ENCODE results near the gene PRSS57.
"Not testable (repeated sequence)": the region's sequence is repeated elsewhere in the genome, so short reads cannot be mapped to it uniquely, and the experiment has no call there.

PRSS57 gene

DNA sequence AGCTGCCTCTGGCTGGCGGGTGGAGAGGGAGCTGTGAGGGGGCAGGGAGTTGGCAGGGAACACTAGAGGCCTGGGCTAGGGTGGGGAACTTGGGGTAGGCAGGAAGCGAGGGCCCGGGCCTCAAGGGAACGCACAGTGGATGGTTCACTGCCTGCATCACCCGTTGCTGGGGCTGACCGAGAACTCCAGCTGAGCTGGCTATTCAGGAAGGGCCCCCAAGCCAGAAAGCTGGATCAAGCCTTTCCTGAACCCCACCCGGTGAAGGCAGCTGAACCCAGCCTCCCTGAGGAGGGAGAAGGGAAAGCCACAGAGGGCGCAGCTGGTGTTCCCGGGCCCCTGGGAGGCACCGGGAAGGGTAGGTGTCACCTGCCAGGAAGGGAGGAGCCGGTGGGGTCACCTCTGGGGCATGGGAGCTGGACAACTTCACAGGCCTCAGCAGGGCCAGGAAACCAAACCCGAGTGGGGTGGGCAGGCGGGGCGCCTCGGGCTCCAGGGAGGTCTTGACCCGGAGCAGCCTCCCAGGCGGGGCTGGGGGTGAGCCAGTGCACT is 27.4 kb upstream of the PRSS57 start:
- DNase-seq, result no peak

DNA sequence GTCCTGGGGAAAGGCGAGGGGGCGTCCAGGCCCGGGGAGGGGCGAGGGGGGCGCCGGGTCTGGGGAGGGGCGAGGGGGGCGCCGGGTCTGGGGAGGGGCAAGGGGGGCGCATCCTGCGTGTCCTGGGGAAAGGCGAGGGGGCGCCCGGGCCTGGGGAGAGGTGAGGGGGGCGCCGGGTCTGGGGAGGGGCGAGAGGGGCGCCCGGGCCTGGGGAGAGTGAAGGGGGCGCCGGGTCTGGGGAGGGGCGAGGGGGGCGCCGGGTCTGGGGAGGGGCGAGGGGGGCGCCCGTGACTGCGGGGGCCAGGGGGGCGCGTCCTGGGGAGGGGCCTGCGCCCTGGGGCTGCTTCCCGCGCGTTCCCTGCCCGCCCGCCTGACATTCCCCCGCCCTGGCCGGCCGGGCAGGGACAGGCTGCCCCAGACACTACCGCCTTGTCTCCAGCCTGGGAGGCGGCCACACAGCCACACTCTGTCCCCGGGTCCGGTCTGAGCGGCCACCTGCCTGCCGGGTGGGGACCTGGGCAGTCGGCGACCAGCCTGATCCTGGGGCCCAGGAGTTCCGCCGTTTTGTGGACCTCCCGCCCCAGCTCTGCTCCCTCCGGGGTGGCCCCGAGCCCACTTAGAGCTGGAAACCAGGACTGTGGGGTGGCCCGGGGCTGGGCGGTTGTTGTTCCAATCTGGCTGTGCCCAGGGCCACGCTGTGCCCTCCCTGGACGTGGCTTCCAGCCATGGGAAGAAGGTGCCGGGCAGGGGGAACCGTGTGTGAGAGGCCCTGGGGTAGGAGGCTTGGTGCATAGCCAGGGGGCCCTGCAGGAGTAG is 25.3 kb upstream of the PRSS57 start:
- DNase-seq, result no peak

DNA sequence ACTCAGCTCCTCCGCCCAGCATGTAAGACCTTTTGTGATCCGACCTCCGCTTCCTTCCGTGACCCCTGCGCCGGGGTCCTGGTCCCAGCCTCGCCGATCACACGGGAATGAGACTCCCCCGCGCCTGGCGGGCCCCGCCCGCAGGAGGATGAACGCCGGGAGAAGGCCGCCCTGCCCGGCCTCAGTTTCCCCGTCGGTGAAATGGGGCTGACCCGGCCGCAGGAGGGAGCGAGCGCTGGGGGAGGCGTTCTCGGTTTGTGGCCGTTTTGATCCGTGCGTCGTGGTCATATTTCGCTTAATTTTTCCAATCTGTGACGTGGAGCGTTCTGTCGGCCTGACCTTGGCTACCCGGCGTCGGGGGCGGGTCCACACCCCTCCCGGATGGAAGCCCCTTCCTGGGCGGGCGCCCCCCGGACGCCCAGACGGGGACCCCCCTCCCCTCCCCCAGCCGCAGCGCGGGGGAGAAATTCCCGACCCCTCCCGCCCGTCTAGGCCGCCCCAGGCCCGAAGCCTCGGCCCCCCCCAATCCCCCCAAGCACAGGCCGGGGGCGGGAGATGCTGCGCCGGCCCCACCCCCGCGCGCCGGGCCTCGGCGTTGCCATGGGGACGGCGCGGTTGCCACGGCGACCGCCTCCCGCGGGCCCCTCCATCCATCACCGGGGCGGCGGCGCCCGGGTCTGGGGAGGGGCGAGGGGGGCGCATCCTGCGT is 24.5 kb upstream of the PRSS57 start:
- no peak for DNase-seq

DNA sequence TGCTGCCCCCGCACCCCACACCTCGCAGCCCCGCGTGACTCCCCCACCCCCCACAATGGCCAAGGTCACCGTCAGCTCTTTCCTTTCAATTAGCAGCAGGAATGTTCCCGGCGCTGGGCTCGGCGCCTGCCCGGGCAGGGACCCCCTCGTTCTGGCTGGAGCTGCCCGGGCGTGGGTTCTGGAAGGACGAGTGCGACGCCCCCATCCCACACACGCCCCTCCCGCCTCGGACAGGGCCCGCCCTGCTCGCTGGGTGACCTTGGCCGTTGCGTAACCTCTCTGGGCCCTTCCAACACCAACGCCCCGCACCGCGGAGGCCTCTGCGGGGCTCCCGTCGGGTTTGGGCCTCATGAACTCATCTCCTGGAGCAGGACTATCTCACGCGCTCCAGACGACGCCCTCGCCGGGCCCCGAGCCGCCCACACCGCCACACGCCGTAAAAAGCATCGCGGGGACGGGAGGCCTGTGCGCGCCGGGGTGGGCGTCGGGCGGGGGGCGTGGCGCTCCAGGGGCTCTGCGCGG is 23.8 kb upstream of the PRSS57 start:
- no peak for DNase-seq

- DNase-seq, result no peak
These were observed 23.1 kb upstream of the PRSS57 start for GRCh38 chr19:718251-718951.

DNA sequence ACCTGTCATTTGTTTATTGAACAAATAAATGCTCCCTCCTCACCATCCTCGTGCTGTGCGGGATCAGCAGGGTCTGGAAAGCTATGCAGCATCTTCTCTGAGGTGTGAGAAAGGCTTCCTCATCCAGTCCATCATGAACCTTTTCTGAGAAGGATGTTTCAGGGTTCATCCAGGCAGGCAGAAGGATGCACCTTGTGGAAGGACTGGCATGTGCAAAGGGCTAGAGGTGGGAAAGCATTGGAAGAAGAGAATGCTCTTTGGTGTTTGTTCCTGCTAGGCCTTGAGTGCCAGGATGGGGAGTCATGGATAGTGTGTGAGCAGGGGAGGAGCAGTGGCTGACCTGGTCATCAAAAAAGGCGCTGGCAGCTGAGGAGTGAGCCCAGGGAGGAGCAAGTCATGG is 20.1 kb upstream of the PRSS57 start:
- no peak for DNase-seq

GRCh38 chr19:711254-711653 is 16.0 kb upstream of the PRSS57 start:
- no peak for DNase-seq

DNA sequence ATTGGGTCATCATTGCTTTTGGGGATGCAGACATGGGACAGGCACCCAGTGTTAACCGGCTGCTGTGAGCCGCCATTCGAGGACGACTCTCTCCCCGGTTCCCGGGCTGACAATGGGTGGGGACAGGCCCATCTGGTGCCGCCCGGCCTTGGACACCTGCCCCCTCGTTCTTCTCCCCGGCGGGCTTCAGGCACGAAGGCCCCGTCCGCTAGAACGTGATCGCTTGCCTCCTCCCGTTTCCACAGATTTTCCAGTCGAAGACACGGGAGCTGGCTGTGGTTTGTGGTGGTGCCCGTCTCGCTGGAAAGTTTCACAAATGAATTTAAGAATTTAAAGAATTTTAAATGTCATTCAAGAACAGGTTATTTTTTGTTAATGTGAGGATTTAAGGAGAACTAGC is 15.5 kb upstream of the PRSS57 start:
- no peak for DNase-seq

- DNase-seq, result no peak
These were observed 14.8 kb upstream of the PRSS57 start for GRCh38 chr19:709965-710571.

- no peak for DNase-seq
These were observed 14.1 kb upstream of the PRSS57 start for GRCh38 chr19:709196-709964.

- DNase-seq, result no peak
These were observed 13.2 kb upstream of the PRSS57 start, which contains the start of gene PALM for GRCh38 chr19:708154-709143. PALM (plus strand) TSS chr19:708935; CDS start chr19:709147, 212 bp downstream.

DNA sequence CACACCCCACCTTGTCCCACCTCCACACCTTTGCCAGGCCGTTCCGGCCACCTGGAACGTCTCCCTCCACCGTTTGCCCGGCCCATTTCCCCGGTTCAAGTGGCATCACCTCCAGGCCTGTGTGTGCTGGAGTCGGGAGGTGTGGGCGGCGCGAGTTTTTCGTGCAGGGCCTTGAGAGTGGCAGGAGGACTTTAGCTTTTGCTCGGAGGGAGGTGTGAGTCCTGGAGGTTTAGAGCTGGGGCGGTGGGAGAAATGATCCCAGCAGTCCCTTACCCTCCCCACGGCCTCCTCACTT is 9.1 kb upstream of the PRSS57 start:
- DNase-seq, result no peak

- peak; percentile 46 for DNase-seq
These were observed 8.6 kb upstream of the PRSS57 start for GRCh38 chr19:703651-704446.

DNA sequence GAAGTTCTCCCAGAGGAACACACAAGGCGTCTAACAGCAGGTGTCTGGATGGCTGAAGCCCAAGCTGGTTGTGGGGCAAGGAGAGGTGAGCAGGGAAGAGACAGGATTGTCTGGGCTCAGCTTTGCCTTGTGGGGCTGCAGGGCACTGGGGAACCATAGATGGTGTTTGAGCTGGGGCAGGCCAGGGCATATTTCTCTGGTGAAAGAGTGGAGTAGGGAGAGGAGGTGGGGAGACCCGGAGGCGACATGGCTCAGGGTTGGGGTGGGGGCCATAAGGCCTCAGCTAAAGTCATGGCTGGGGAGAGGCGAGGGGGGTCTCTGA is 8.0 kb upstream of the PRSS57 start:
- no peak for DNase-seq

GRCh38 chr19:702847-703246 is 7.6 kb upstream of the PRSS57 start:
- not testable (repeated sequence) for DNase-seq

DNA sequence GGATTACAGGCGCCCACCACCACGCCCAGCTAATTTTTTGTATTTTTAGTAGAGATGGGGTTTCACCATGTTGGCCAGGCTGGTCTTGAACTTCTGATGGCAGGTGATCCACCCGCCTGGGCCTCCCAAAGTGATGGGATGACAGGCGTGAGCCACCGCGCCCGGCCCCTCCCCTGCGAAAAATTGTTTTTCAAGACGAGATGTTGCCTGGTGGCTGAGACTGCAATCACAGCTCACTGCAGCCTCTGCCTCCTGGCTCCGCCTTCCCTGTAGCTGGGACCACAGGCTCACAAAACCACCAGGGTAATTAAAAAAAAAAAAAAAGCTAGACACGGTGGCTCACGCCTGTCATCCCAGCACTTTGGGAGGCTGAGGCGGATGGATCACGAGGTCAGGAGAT is 4.6 kb upstream of the PRSS57 start:
- DNase-seq, result not testable (repeated sequence)

- DNase-seq, result not testable (repeated sequence)
These were observed 3.3 kb upstream of the PRSS57 start for GRCh38 chr19:698529-698928.

GRCh38 chr19:694481-695351 is 536 bp downstream of the PRSS57 start:
- no peak for DNase-seq

DNA sequence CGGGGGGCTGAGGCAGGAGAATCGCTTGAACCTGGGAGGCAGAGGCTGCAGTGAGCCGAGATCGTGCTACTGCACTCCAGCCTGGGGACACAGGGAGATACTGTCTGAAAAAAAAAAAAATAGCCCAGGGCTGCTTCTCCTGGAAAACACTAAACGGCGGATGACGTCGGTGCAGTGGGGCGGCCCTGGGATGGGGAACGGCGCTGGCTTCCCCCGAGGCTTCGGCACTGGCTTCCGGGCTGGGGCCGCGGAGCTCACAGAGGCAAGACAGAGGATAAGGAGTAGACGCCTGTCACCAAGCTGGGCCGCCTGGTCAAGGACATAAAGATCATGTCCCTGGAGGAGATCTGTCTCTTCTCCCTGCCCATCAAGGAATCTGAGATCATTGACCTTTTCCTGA is 5.0 kb downstream of the PRSS57 start:
- DNase-seq, result no peak

Measured in CD4-positive, alpha-beta T cell treated with Interleukin-6 for 4 hours (primary cell).